Activated naive CD8-positive, alpha-beta T cell treated with anti-CD3 and anti-CD28 coated beads, Interleukin-2, amount 50 U/mL, for 24 hours (primary cell): Measurements from ENCODE around the gene CARD11.

Source experiments
- ATAC-seq: fragments of 150-1000 bp; cut with Tn5 transposase; one replicate; pipeline ENCODE4 v1.10.0; 2021
- DNase-seq: peaks from one replicate; pipeline ENCODE4 v3.0.0; 2021
- H3K27ac Mint-ChIP-seq: one replicate; pipeline ENCODE4 v1.8.0; 2021; ENCODE audit warnings: mild to moderate bottlenecking, mixed read lengths
- H3K27me3 Mint-ChIP-seq: one replicate; pipeline ENCODE4 v1.8.0; 2021; ENCODE audit warnings: mixed read lengths
- H3K36me3 Mint-ChIP-seq: one replicate; pipeline ENCODE4 v1.8.0; 2021; ENCODE audit warnings: low read depth, mixed read lengths
- H3K4me1 Mint-ChIP-seq: one replicate; pipeline ENCODE4 v1.8.0; 2021; ENCODE audit warnings: mixed read lengths
- H3K4me3 Mint-ChIP-seq: one replicate; pipeline ENCODE4 v1.8.0; 2021; ENCODE audit warnings: mild to moderate bottlenecking, moderate library complexity, mixed read lengths
- H3K9me3 Mint-ChIP-seq: one replicate; pipeline ENCODE4 v1.8.0; 2021; ENCODE audit warnings: mixed read lengths

CARD11 gene

DNA sequence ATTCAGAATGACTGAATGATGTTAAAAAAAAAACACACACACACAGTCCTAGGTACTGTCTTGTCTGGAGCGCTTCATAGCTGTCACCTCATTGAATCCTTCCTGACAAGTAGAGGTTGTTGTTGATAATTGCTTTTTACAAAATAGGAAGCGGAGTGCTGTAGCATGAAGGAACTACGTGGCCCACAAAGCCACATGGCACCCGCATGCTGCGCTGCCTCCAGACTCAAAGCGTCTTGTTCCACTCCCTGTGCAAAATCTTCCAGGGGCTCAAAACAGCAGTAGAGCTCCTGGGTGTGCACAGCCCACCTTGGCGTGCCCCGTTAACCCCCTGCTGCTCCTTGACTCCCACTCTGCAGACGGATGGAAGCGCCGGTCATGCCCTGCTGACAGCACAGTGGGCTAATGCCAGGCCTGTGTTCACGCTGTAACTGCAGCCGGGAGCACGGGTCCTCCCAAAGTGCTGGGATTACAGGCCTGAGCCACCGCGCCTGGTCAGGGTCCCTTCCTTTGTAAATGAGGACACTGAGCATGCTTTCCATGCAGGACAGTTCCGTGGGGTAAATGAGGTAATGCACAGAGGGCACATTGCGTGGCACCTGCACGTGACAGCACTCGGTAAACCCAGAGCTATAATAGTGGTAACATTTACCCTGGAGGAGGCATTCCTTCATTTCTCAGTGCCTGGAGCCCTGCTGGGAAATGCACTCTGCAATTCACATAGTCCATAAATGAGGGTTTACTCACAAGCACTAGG is 108.5 kb downstream of the CARD11 start:
- no peaks in the 10 kb centered on the region for H3K9me3 Mint-ChIP-seq
- H3K27ac Mint-ChIP-seq = no peak overlapping the region
- DNase-seq (no peak), ATAC-seq (no peak)
- peaks cover 23% of the 10 kb centered on the region for H3K4me1 Mint-ChIP-seq
- H3K4me3 Mint-ChIP-seq = no peak overlapping the region
- no peaks in the 10 kb centered on the region for H3K27me3 Mint-ChIP-seq
- H3K36me3 Mint-ChIP-seq = peaks cover 50% of the 10 kb centered on the region

DNA sequence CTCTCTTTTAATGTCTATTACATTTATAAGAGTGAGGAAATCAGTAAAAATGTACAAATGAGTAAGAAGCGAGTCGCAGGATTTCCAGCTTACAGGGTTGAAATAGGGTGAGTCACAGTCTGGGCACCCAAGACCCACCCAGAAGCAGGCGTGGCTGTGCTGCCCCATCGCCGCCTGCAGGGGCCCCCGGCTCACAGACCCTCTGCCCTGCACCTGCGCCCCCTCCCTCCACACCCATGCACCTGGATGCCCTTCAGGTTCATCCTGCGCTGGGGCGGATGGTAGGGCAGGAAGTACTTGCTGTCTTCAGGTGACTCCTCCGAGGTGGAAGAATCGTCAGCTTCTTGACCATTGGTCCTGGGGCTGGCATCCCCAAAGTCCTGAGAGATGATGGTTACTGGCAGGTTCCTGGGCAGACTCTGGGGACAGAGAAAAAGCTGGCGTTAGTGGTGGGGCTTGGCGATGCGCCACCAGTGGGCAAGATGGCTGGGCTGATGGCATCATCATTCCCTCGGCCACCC is 109.4 kb downstream of the CARD11 start:
- H3K4me1 Mint-ChIP-seq = peaks cover 17% of the 10 kb centered on the region
- DNase-seq (peak; percentile 34), ATAC-seq (peak; percentile 85)
- no peaks in the 10 kb centered on the region for H3K9me3 Mint-ChIP-seq
- H3K27me3 Mint-ChIP-seq = no peaks in the 10 kb centered on the region
- no peak overlapping the region for H3K4me3 Mint-ChIP-seq
- peak overlapping the region; percentile 87 for H3K27ac Mint-ChIP-seq
- peaks cover 43% of the 10 kb centered on the region for H3K36me3 Mint-ChIP-seq

DNA sequence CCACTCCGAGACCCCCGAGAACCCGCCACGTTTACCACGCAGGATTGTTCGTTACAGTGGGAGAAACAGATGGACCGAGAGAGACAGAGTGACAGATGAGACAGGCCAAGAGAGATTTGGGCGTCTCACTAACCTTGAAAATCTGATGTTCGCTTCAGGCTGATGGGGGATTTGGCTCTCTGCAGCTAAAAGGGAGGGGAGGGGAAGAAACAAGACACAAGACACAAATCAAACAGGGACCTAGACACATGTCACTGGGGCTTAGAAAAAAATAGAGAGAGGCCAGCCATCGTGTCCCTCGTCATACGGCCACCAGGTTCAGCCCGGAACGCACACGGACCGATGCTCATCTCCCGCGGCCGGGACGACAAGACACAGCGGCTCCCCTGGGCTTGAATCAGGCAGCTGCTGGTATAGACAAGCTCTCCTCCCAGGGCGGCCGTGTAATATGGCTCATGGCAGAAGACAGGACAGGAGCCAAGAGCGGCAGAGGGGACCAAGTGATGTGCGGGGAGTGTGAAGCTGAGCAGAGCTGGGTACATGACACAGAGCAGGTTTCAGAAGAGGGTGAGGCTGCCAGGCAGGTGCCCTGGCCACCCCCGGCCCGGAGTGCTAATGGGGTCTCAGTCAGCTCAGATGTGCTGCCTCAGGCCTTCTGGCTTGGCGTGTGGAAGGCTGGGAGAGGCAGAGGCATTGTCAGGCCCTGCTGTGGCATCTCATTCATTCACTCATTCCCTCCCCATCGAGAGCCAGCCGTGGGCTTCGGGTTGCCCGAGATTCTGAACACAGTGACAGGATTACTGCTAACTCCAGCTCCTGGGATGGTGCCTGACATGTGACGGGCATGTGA is 111.0 kb downstream of the CARD11 start:
- H3K4me3 Mint-ChIP-seq = no peak overlapping the region
- H3K27me3 Mint-ChIP-seq = no peaks in the 10 kb centered on the region
- H3K9me3 Mint-ChIP-seq = no peaks in the 10 kb centered on the region
- DNase-seq = no peak
- peaks cover 37% of the 10 kb centered on the region for H3K36me3 Mint-ChIP-seq
- peaks cover 13% of the 10 kb centered on the region for H3K4me1 Mint-ChIP-seq
- ATAC-seq = no peak
- H3K27ac Mint-ChIP-seq = no peak overlapping the region

DNA sequence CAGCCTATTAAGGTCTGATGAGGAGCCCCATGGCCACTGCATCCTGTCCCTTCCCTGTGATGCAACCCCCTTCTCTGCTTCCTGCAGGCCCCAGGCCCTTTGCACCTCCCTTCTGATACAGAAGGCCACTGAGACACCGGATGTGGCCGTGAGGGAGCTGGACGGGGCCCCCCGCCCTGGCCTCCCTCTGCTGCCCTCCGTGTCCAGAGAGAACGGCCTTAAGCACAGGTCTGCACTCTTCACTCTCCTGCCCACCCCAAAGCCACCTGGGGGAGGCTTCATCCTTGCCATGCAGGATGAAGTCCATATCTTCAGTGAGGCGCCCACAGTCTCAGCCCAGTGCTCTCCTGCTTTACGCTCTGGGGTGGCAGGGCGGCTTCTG is 112.6 kb downstream of the CARD11 start:
- H3K36me3 Mint-ChIP-seq = peaks cover 35% of the 10 kb centered on the region
- H3K4me3 Mint-ChIP-seq = no peak overlapping the region

DNA sequence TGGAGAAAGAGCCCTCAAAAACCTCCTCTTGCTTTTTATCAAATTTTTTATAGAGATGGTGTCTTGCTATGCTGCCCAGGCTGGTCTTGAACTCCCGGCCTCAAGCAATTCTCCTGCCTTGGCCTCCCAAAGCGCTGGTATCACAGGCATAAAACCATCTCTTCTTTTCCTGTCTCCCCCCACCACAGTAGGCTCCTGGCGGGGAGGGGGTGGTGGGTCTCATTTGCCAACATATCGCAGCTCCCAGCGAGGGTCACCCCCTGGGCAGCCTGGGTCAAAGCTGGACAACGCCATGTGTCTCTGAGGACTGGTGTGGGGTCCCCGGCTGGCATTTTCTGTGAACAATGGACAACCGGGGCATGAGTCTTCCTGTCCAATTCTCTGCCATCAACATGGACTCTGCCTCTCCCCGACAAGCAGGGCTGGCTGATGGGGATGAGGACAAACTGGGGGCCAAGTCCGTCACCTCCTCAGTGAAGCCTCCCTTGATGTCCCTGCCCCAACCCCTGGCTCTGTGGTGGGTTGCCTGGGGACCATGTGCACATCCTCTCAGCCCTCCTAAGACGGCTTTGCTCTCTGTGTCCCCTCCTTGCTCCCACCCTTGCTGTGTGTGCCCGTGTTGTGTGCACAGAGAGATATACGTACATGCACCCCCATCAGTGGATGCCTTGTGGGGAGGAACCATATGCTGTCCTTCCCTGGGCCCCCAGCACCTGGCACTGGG is 113.2 kb downstream of the CARD11 start:
- DNase-seq = no peak
- H3K9me3 Mint-ChIP-seq = no peaks in the 10 kb centered on the region
- no peak overlapping the region for H3K27ac Mint-ChIP-seq
- peaks cover 13% of the 10 kb centered on the region for H3K4me1 Mint-ChIP-seq
- H3K4me3 Mint-ChIP-seq = no peak overlapping the region
- H3K27me3 Mint-ChIP-seq = no peaks in the 10 kb centered on the region
- H3K36me3 Mint-ChIP-seq = peaks cover 35% of the 10 kb centered on the region
- ATAC-seq = no peak

More for the DNA sequence above, 112.6 kb downstream of the CARD11 start:
- Mint-ChIP-seq H3K27me3 (no peaks in the 10 kb centered on the region), H3K9me3 (no peaks in the 10 kb centered on the region), H3K4me1 (peaks cover 13% of the 10 kb centered on the region), H3K27ac (no peak overlapping the region)
- no peak for ATAC-seq
- no peak for DNase-seq

DNA sequence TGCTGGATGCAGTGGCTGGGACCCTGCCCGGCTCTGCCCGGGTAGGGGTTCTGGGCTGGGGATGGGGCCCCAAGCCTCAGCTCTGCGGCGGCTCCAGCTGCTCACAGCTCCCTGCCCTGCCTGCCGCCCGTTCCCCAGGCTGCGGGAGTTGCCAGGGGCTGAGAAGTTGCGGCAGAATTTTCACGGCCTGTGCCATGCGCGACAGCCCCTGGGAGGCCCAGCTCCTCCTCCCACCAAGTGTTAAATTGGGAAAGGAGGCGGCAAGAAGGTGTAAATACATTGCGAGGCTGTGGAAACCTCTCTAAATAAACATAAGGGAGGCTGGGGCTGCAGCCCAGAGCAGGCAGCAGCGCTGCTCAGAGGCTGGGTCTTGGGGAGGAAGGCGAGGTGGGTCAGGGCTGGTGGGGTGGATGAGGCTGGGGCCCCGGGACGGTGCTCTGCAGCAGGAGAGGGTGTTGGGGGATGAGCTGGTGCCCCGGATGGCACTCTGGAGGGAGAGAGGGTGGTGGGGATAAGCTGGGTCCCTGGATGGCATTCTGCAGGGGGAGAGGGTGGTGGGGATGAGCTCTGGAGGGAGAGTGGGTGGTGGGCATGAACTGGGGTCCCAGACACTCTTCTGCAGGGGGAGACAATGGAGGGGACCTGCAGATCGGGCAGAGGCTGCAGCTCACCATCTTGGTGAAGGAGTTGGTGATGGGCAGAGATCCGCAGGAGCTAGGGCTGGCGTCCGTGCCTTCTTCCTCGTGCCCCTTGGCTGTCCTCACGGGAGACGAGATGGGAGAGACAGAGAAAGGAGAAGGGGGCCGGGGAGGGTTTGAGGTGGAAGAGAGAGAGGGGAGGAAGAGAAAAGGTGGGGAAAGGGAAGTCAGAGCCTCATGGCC is 114.1 kb downstream of the CARD11 start:
- Mint-ChIP-seq H3K9me3 (no peaks in the 10 kb centered on the region), H3K4me1 (peaks cover 10% of the 10 kb centered on the region), H3K27ac (no peak overlapping the region), H3K4me3 (no peak overlapping the region), H3K36me3 (peaks cover 31% of the 10 kb centered on the region), H3K27me3 (no peaks in the 10 kb centered on the region)
- ATAC-seq = no peak
- DNase-seq = no peak

DNA sequence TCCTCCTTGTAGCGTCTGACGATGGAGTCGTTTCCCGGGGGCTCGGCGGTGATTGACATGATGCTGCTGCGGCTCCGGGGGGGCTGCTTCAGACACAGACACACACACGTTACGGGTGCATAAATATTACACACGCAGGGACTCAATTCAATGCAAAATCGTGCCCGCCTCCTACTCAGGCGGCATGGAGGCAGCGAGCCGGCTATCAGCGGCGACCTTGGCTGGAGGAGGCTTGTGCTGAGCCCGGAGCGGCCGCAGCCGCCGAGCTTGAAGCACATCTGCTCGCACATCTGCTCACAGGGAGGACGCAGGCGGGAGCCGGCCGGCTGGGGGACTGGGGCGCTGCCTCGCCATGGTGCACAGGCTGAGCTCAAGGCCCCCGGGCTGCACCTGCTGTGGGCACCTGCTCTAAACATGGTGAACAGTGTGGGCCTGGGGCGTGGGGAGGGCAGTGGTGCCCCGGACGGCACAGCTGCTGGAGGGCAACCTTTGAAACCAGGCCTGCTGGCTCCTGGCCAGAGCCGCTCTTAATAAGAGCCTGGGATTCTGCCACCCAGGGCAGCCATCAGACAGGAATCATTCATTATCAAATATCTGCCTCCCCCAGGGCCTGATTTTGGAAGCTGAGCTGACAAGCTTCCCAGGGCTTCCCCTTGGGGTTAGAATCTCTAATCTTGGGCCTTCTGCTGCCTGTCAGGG is 114.9 kb downstream of the CARD11 start:
- H3K4me3 Mint-ChIP-seq = no peak overlapping the region
- H3K27me3 Mint-ChIP-seq = no peaks in the 10 kb centered on the region
- peaks cover 2% of the 10 kb centered on the region for H3K4me1 Mint-ChIP-seq
- DNase-seq = no peak
- H3K9me3 Mint-ChIP-seq = no peaks in the 10 kb centered on the region
- no peak for ATAC-seq
- no peak overlapping the region for H3K27ac Mint-ChIP-seq
- peaks cover 25% of the 10 kb centered on the region for H3K36me3 Mint-ChIP-seq

DNA sequence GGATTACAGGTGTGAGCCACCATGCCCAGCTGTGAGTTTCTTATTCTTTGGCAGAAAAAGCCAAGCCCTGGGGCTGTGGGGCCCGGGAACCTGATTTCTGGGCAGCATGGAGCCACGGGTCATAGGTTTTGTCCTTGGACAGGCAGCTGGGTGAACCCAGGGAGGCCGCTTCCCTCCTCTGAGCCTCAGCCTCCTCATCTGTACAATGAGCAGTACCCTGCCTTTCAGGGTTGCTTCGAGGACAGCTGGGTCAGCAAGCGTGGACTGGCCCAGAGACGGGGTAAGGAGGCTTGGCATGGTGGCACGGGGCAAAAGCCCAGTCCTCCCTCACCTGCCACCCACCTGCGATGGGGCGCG is 115.4 kb downstream of the CARD11 start:
- no peaks in the 10 kb centered on the region for H3K4me1 Mint-ChIP-seq
- no peak overlapping the region for H3K4me3 Mint-ChIP-seq
- DNase-seq (no peak), ATAC-seq (no peak)
- H3K27me3 Mint-ChIP-seq = no peaks in the 10 kb centered on the region
- peaks cover 25% of the 10 kb centered on the region for H3K36me3 Mint-ChIP-seq
- no peaks in the 10 kb centered on the region for H3K9me3 Mint-ChIP-seq
- H3K27ac Mint-ChIP-seq = no peak overlapping the region

DNA sequence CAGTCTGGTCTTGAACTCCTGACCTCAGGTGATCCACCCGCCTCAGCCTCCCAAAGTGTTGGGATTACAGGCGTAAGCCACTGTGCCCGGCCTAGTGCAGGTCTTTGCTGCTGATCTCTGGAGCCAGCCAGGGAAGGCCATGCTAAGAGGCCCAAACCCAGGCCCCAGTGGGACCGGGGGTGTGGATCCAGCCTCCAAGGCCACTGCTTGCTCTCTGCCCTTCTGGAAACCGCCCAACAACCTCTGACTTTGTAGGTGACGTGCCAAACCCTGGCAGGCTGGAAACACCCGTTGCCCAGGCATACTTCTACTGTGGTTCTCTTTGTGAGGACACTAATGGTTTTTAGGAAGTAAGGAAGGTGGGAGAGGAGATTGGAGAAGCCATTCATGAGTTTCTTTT is 116.1 kb downstream of the CARD11 start:
- H3K4me3 Mint-ChIP-seq = no peak overlapping the region
- ATAC-seq (no peak), DNase-seq (no peak)
- H3K27ac Mint-ChIP-seq = no peak overlapping the region
- no peaks in the 10 kb centered on the region for H3K9me3 Mint-ChIP-seq
- H3K4me1 Mint-ChIP-seq = no peaks in the 10 kb centered on the region
- no peaks in the 10 kb centered on the region for H3K27me3 Mint-ChIP-seq
- peaks cover 29% of the 10 kb centered on the region for H3K36me3 Mint-ChIP-seq

DNA sequence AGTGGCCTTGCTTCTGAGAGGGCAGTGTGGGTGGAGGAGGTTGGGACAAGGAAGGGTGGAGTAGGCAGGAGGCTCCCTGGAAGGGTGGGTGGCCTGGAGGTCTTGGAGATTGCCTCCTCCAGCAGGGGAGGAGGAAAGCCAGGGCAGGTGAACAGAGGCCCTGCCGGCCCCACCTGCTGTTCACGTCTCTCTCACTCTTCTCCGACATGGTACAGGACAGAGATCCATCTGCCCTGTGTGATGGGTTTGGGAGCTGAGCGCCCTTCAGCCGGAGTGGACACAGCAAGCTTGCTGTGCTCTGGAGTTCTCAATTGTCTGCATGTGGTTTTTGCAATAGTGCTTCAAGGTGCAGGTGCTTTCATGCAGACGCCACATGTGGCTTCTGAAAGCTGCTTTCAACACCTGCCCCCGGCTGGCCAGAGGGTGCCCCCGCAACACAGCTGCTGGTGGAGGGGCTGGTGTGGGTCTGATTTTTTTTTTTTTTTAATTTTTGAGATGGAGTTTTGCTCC is 116.7 kb downstream of the CARD11 start:
- Mint-ChIP-seq H3K27ac (no peak overlapping the region), H3K27me3 (no peaks in the 10 kb centered on the region), H3K4me1 (no peaks in the 10 kb centered on the region), H3K36me3 (peaks cover 27% of the 10 kb centered on the region), H3K9me3 (no peaks in the 10 kb centered on the region), H3K4me3 (no peak overlapping the region)
- ATAC-seq = no peak
- DNase-seq = no peak

DNA sequence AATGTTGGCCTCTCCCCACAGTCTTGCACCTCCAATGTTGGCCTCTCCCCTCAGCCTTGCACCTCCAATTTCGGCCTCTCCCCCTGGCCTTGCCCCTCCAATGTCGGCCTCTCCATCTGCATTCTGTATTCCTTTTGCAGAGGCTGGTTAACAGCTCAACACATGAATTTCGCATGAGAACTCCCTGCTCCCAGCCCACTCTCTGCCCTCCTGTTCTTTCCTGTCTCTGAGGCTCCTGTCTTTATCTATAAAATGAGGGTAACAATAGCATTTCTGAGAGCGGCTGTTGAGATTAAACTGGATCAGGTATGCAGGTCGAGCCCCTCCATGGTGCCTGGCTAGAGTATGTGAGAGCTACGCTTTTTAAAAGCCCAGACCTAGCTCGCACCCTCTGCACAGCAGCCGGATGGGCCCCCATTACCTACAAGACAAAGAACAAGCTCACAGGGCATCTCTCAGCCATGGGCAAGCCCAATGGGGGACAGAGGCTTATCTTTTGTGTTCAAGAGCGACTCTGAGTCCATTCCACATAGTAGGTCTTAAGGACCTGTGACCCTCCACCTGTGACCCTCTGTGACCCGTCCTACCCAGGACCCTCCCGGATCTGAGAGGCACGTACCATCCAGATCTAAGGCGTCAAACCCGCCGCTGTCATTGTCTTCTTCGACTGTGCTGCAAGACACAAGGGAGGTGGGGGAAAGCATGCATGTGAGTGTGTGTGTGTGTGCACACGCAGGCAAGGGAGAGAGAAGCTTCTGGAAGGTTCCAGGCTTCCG is 117.4 kb downstream of the CARD11 start:
- DNase-seq (no peak), ATAC-seq (no peak)
- H3K9me3 Mint-ChIP-seq = no peaks in the 10 kb centered on the region
- H3K27me3 Mint-ChIP-seq = no peaks in the 10 kb centered on the region
- H3K4me1 Mint-ChIP-seq = no peaks in the 10 kb centered on the region
- no peak overlapping the region for H3K27ac Mint-ChIP-seq
- peaks cover 30% of the 10 kb centered on the region for H3K36me3 Mint-ChIP-seq
- H3K4me3 Mint-ChIP-seq = no peak overlapping the region

DNA sequence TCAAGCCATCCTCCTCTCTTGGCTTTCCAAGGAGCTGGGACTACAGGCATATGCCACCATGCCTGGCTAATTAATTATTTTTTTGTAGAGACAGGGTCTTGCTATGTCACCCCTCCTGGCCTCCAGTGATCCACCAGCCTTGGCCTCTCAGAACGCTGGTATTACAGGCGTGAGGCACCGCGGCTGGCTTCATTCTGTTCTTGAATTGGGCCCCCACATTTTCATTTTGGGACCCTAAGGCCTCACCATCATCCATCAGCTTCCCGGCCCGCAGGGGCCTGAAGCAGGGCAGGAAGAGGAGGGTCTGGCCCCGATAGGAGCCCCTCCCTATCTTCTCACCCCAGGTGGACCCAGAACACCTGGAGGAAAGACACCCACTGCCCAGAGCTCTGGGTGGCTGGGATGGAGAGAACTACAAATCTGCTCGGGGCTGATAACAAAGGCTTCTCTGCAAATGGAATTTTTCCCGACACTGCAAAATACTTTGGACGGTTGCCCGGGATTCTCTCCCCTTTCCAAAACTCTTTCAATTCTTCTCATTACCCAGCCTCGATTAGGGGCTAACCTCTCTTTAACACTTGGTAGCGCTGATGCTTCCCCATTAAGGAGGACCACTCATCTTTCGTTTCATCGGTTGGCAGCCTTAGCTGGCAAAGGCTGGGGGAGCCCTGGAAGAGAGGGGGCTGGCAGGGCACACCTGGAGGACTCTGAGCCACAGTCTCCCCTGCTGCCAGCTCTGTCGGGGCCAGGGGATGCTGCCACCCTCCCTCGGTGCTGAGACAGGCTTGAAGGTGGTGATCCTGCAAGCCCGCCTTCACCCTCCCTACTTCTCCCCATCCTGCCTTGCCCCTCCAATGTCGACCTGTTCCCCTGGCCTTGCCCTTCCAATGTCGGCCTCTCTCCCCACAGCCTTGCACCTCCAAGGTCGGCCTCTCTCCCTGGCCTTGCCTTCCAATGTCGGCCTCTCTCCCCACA is 118.5 kb downstream of the CARD11 start:
- H3K36me3 Mint-ChIP-seq = peaks cover 41% of the 10 kb centered on the region
- no peak overlapping the region for H3K4me3 Mint-ChIP-seq
- no peaks in the 10 kb centered on the region for H3K27me3 Mint-ChIP-seq
- H3K27ac Mint-ChIP-seq = no peak overlapping the region
- ATAC-seq (no peak), DNase-seq (no peak)
- H3K9me3 Mint-ChIP-seq = peaks cover 5% of the 10 kb centered on the region
- no peaks in the 10 kb centered on the region for H3K4me1 Mint-ChIP-seq
